HuH-7 (cell line): ENCODE data around the gene ORMDL3.

Source experiments
- DNase-seq: peaks from one replicate; pipeline ENCODE4 v3.0.0; 2011; ENCODE audit warnings: low spot score

The ORMDL3 gene

DNA sequence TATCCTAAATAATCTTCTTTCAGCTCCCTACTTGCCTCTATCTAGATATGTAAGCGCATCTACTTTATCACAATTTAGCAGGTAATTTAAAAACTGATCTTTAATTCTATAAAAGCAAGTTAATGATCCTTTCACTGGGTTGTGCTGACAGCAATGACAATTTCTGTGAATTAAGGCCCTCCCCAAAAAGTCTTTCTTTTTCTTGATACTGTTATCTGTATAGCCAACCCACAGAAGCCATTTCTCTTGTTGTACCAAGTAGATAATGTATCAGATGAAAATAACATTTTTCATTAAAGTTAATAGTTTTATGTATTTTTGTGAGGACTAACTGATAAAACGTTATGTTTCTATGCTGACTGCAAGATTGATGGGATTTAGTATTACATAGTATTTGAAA lies 55.6 kb downstream of the ORMDL3 start:
- no peak for DNase-seq
